Stomach (tissue), 4 donors: ENCODE data around the gene AP4E1.

Source experiments
- CTCF ChIP-seq, 7 experiments: fragments of 450-650 bp in 4 of 7; fragments of 200-600 bp in 3 of 7; sonication (generic) in 3 of 7; IDR thresholded peaks; one replicate each; pipeline ENCODE4 v1.5.1; 2016 to 2019; ENCODE audit warnings: antibody characterized with exemption in 7 of 7, control low read depth in 2 of 7, mild to moderate bottlenecking in 1 of 7
- EP300 ChIP-seq: sonication (generic); formaldehyde crosslinking; IDR thresholded peaks from one replicate; pipeline ENCODE4 v1.6.1; 2017; ENCODE audit warnings: antibody characterized with exemption
- POLR2A ChIP-seq, 4 donors: fragments of 450-650 bp; IDR thresholded peaks; one replicate each; pipeline ENCODE4 v1.6.1; 2016; ENCODE audit warnings: antibody characterized with exemption in 4 of 4, control low read depth in 2 of 4, mild to moderate bottlenecking in 1 of 4, moderate library complexity in 1 of 4
- POLR2AphosphoS5 ChIP-seq, 3 donors: sonication (generic); formaldehyde crosslinking; IDR thresholded peaks; one replicate each; pipeline ENCODE4 v1.6.1; 2016; ENCODE audit warnings: antibody characterized with exemption in 3 of 3

DNA sequence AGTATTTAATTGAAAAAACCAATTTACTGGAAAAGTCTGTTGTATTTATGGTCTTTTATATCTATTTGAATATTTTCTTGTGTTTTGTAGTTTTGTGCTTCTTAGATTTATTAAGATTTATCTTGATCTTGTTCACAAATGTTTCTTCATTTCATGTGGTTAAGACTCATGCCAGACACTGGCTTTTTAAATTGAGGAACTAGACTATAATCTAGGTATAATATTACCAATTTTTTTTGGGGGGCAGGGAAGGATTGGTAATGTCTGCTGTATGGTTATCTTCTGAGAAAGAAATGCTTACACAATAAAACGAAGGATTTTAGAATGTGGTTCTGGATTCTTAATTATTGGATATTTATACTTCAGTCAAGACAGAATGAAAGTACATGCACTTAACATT lies 24.9 kb downstream of the AP4E1 start:
- no peak for TF ChIP-seq EP300
- no peak for TF ChIP-seq CTCF (IDR thresholded peaks at IDR 0.05)
- no peak for TF ChIP-seq POLR2AphosphoS5 (IDR thresholded peaks at IDR 0.05)
- TF ChIP-seq POLR2A (IDR thresholded peaks at IDR 0.05) = no peak
